ENCODE data around the gene ADAMTS19.
"Not testable (repeated sequence)": the region's sequence is repeated elsewhere in the genome, so short reads cannot be mapped to it uniquely, and the experiment has no call there.

ADAMTS19 gene

GRCh38 chr5:129459777-129460671 lies at the start of gene ADAMTS19:
Gene ADAMTS19, plus strand, starts transcription at chr5:129460298. Its CDS starts 94 bp downstream, at chr5:129460392.
- DNase-seq (ENCODE audit: low read depth in 1 of 2, low spot score in 1 of 2), result no peak

- no peak for DNase-seq (ENCODE audit: low read depth in 1 of 2, low spot score in 1 of 2)
Measured at GRCh38 chr5:129410488-129410887, 49.6 kb upstream of the ADAMTS19 start.

GRCh38 chr5:129412721-129413120 lies 47.4 kb upstream of the ADAMTS19 start:
- no peak for DNase-seq (ENCODE audit: low read depth in 1 of 2, low spot score in 1 of 2)

- no peak for DNase-seq (ENCODE audit: low read depth in 1 of 2, low spot score in 1 of 2)
Measured at GRCh38 chr5:129413570-129413969, 46.5 kb upstream of the ADAMTS19 start.

GRCh38 chr5:129419292-129419691 lies 40.8 kb upstream of the ADAMTS19 start:
- DNase-seq (ENCODE audit: low read depth in 1 of 2, low spot score in 1 of 2), result no peak

GRCh38 chr5:129425031-129425430 lies 35.1 kb upstream of the ADAMTS19 start:
- DNase-seq (ENCODE audit: low read depth in 1 of 2, low spot score in 1 of 2), result no peak

GRCh38 chr5:129426071-129426470 lies 34.0 kb upstream of the ADAMTS19 start:
- DNase-seq (ENCODE audit: low read depth in 1 of 2, low spot score in 1 of 2), result no peak

- not testable (repeated sequence) for DNase-seq (ENCODE audit: low read depth in 1 of 2, low spot score in 1 of 2)
Measured at GRCh38 chr5:129428636-129429035, 31.5 kb upstream of the ADAMTS19 start.

- no peak for DNase-seq (ENCODE audit: low read depth in 1 of 2, low spot score in 1 of 2)
Measured at GRCh38 chr5:129431406-129431805, 28.7 kb upstream of the ADAMTS19 start.

GRCh38 chr5:129438322-129438721 lies 21.8 kb upstream of the ADAMTS19 start:
- no peak for DNase-seq (ENCODE audit: low read depth in 1 of 2, low spot score in 1 of 2)

- no peak for DNase-seq (ENCODE audit: low read depth in 1 of 2, low spot score in 1 of 2)
Measured at GRCh38 chr5:129440424-129440823, 19.7 kb upstream of the ADAMTS19 start.

- DNase-seq (ENCODE audit: low read depth in 1 of 2, low spot score in 1 of 2), result no peak
Measured at GRCh38 chr5:129441096-129441495, 19.0 kb upstream of the ADAMTS19 start.

GRCh38 chr5:129445379-129445778 lies 14.7 kb upstream of the ADAMTS19 start:
- DNase-seq (ENCODE audit: low read depth in 1 of 2, low spot score in 1 of 2), result no peak

GRCh38 chr5:129447968-129448367 lies 12.1 kb upstream of the ADAMTS19 start:
- DNase-seq (ENCODE audit: low read depth in 1 of 2, low spot score in 1 of 2), result no peak

- no peak for DNase-seq (ENCODE audit: low read depth in 1 of 2, low spot score in 1 of 2)
Measured at GRCh38 chr5:129448654-129449053, 11.4 kb upstream of the ADAMTS19 start.

GRCh38 chr5:129454461-129454860 lies 5.6 kb upstream of the ADAMTS19 start:
- DNase-seq (ENCODE audit: low read depth in 1 of 2, low spot score in 1 of 2), result no peak

GRCh38 chr5:129459450-129459776 lies 685 bp upstream of the ADAMTS19 start:
- no peak for DNase-seq (ENCODE audit: low read depth in 1 of 2, low spot score in 1 of 2)

- DNase-seq (ENCODE audit: low read depth in 1 of 2, low spot score in 1 of 2), result no peak
Measured at GRCh38 chr5:129460672-129460935, 506 bp downstream of the ADAMTS19 start.

GRCh38 chr5:129460936-129461710 lies 1.0 kb downstream of the ADAMTS19 start:
- DNase-seq (ENCODE audit: low read depth in 1 of 2, low spot score in 1 of 2), result no peak

- no peak for DNase-seq (ENCODE audit: low read depth in 1 of 2, low spot score in 1 of 2)
Measured at GRCh38 chr5:129461711-129462332, 1.7 kb downstream of the ADAMTS19 start.

- no peak for DNase-seq (ENCODE audit: low read depth in 1 of 2, low spot score in 1 of 2)
Measured at GRCh38 chr5:129465776-129466344, 5.8 kb downstream of the ADAMTS19 start.

- DNase-seq (ENCODE audit: low read depth in 1 of 2, low spot score in 1 of 2), result no peak
Measured at GRCh38 chr5:129474544-129474943, 14.4 kb downstream of the ADAMTS19 start.
